Trophoblast cell (in vitro differentiated cells and primary cell): ENCODE data around the gene OR8A1.

Source experiments
- DNase-seq, 2 donors: peaks; one replicate each; pipeline ENCODE4 v3.0.0-alpha.2; 2016
- H2AFZ ChIP-seq: 2 replicates; pipeline ENCODE4 v1.6.1; 2013; ENCODE audit warnings: low read length, moderate library complexity, mild to moderate bottlenecking; ENCODE audit not compliant: insufficient read depth, poor library complexity
- H2AK5ac ChIP-seq: 2 replicates; pipeline ENCODE4 v1.6.1; 2013; ENCODE audit warnings: mild to moderate bottlenecking, low read length
- H2BK120ac ChIP-seq: 2 replicates; pipeline ENCODE4 v1.6.1; 2013; ENCODE audit warnings: low read length, mild to moderate bottlenecking, moderate library complexity; ENCODE audit not compliant: insufficient read depth, poor library complexity
- H2BK12ac ChIP-seq: 2 replicates; pipeline ENCODE4 v1.6.1; 2013; ENCODE audit warnings: mild to moderate bottlenecking, low read length, moderate library complexity
- H2BK5ac ChIP-seq: 2 replicates; pipeline ENCODE4 v1.6.1; 2013; ENCODE audit warnings: low read length, low read depth, moderate library complexity, mild to moderate bottlenecking; ENCODE audit not compliant: poor library complexity
- H3K14ac ChIP-seq: 2 replicates; pipeline ENCODE4 v1.6.1; 2013; ENCODE audit warnings: mild to moderate bottlenecking, low read length
- H3K18ac ChIP-seq: 2 replicates; pipeline ENCODE4 v1.6.1; 2013; ENCODE audit warnings: mild to moderate bottlenecking, low read length
- H3K23ac ChIP-seq: 2 replicates; pipeline ENCODE4 v1.6.1; 2013; ENCODE audit warnings: low read length
- H3K27ac ChIP-seq: 2 replicates; pipeline ENCODE4 v1.5.1; 2013; ENCODE audit warnings: low read depth, mild to moderate bottlenecking, inconsistent platforms, low read length, moderate library complexity
- H3K27me3 ChIP-seq: 2 replicates; pipeline ENCODE4 v1.6.1; 2013; ENCODE audit warnings: inconsistent platforms, mild to moderate bottlenecking, low read length, moderate library complexity; ENCODE audit not compliant: insufficient read depth
- H3K36me3 ChIP-seq, 2 experiments: 1 replicate in 1 of 2; 2 replicates in 1 of 2; pipeline ENCODE4 v1.6.1; 2013; ENCODE audit warnings: low read length in 2 of 2, mild to moderate bottlenecking in 2 of 2, moderate library complexity in 1 of 2; ENCODE audit not compliant: insufficient read depth in 2 of 2, control insufficient read depth in 1 of 2
- H3K4ac ChIP-seq: 2 replicates; pipeline ENCODE4 v1.6.1; 2013; ENCODE audit warnings: low read depth, mild to moderate bottlenecking, low read length, moderate library complexity
- H3K4me1 ChIP-seq, 2 experiments: 1 replicate in 1 of 2; 2 replicates in 1 of 2; pipeline ENCODE4 v1.6.1; 2013; ENCODE audit warnings: low read length in 2 of 2, mild to moderate bottlenecking in 2 of 2, moderate library complexity in 1 of 2; ENCODE audit not compliant: insufficient read depth in 2 of 2, control insufficient read depth in 1 of 2
- H3K4me2 ChIP-seq: 2 replicates; pipeline ENCODE4 v1.6.1; 2013; ENCODE audit warnings: inconsistent platforms, mild to moderate bottlenecking, low read length, moderate library complexity
- H3K4me3 ChIP-seq: 2 replicates; pipeline ENCODE4 v1.5.1; 2013; ENCODE audit warnings: mild to moderate bottlenecking, low read depth, low read length, inconsistent platforms
- H3K79me1 ChIP-seq: one replicate; pipeline ENCODE4 v1.6.1; 2013; ENCODE audit warnings: low read length
- H3K79me2 ChIP-seq: 2 replicates; pipeline ENCODE4 v1.6.1; 2013; ENCODE audit warnings: low read length, mild to moderate bottlenecking; ENCODE audit not compliant: control insufficient read depth, insufficient read depth, poor library complexity
- H3K9ac ChIP-seq: 2 replicates; pipeline ENCODE4 v1.6.1; 2013; ENCODE audit warnings: mild to moderate bottlenecking, low read length
- H3K9me3 ChIP-seq: 2 replicates; pipeline ENCODE4 v1.6.1; 2013; ENCODE audit warnings: low read depth, mild to moderate bottlenecking, control low read depth, inconsistent platforms, low read length; ENCODE audit not compliant: insufficient read depth
- H4K12ac ChIP-seq: 2 replicates; pipeline ENCODE4 v1.6.1; 2013; ENCODE audit warnings: low read depth, mild to moderate bottlenecking, low read length, moderate library complexity
- H4K8ac ChIP-seq: 2 replicates; pipeline ENCODE4 v1.6.1; 2013; ENCODE audit warnings: low read depth, mild to moderate bottlenecking, low read length, moderate library complexity
- H4K91ac ChIP-seq: one replicate; pipeline ENCODE4 v1.6.1; 2013; ENCODE audit warnings: low read depth, mild to moderate bottlenecking, low read length, moderate library complexity
- WGBS: extraction: QIAGEN DNeasy Blood & Tissue Kit; methylation state at CpG from one replicate; pipeline ENCODE4 v1.1.7; 2013; ENCODE audit warnings: missing lambda C conversion rate; ENCODE audit not compliant: insufficient read length, insufficient coverage; ENCODE audit errors: extremely low coverage; 5-methylcytosine and 5-hydroxymethylcytosine counted together

Gene OR8A1

DNA sequence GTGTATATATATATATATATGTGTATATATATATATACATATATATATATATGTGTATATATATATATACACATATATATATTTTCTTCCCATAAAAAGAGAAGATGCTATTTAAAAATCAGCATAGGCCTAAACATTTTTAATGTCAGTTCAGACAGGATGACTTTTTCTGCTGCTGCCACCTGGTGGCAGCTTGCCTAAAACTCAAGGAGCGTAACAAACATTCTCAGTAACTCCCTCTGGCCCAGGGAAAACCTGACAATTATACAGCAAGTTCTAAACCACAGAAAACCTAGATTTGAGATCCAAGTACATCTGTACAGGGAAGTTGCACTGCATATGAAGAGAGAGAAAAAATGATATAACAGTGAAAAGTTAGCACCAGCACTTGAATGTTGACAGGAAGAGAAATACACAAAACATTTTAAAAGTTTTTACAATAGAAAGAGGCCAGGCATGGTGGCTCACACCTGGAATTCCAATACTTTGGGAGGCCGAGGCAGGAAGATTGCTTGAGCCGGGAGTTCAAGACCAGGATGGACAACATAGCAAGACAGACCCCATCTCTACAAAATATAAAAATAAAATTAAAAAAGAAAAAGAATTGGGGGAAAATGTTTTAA, 16.6 kb downstream of the OR8A1 start:
- no peak overlapping the region for H2BK120ac ChIP-seq
- H2AK5ac ChIP-seq = no peak overlapping the region
- H3K14ac ChIP-seq = no peak overlapping the region
- H3K27me3 ChIP-seq = no peaks in the 10 kb centered on the region
- no peak overlapping the region for H4K8ac ChIP-seq
- no peaks in the 10 kb centered on the region for H3K9me3 ChIP-seq
- H3K27ac ChIP-seq = no peak overlapping the region
- no peak overlapping the region for H4K91ac ChIP-seq
- H3K9ac ChIP-seq = no peak overlapping the region
- no peak overlapping the region for H4K12ac ChIP-seq
- H3K4me3 ChIP-seq = no peak overlapping the region
- H3K18ac ChIP-seq = no peak overlapping the region
- DNase-seq = peak; percentile 62 to 80
- H2AFZ ChIP-seq = no peak overlapping the region
- H2BK5ac ChIP-seq = no peak overlapping the region
- no CpG with 5 or more reads among the region's 3 CpGs for WGBS
- no peak overlapping the region for H2BK12ac ChIP-seq
- no peaks in the 10 kb centered on the region for H3K79me1 ChIP-seq
- H3K4me1 ChIP-seq = no peaks in the 10 kb centered on the region
- no peaks in the 10 kb centered on the region for H3K79me2 ChIP-seq
- H3K23ac ChIP-seq = no peak overlapping the region
- H3K4me2 ChIP-seq = no peak overlapping the region
- no peak overlapping the region for H3K4ac ChIP-seq
- H3K36me3 ChIP-seq = no peaks in the 10 kb centered on the region

DNA sequence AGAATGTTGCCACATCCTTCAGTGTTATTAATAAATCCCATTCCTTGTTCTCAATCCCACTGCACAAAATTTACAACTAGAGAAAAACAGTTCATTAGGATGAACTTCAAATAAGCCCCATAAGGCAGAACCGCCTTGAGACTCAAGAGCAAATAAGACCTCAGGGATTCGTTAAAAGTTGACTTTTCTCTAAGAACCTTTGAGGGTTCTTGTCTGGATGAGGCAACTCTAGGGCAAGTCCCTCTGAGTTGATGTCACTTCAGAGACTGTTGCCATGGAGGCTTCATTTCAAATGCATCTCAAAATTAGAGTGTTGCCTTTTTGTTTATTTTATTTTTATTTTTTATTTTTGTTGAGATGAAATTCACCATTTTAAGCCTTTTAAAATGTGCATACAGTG, 21.6 kb downstream of the OR8A1 start:
- H3K4me1 ChIP-seq = no peaks in the 10 kb centered on the region
- no peak for DNase-seq
- no peak overlapping the region for H4K8ac ChIP-seq
- no peak overlapping the region for H3K9ac ChIP-seq
- H3K79me1 ChIP-seq = no peaks in the 10 kb centered on the region
- H3K4ac ChIP-seq = no peak overlapping the region
- no peak overlapping the region for H2AFZ ChIP-seq
- H3K4me3 ChIP-seq = no peak overlapping the region
- no peak overlapping the region for H4K91ac ChIP-seq
- no CpG with 5 or more reads among the region's 2 CpGs for WGBS
- H3K4me2 ChIP-seq = no peak overlapping the region
- no peaks in the 10 kb centered on the region for H3K36me3 ChIP-seq
- H3K9me3 ChIP-seq = no peaks in the 10 kb centered on the region
- H3K79me2 ChIP-seq = no peaks in the 10 kb centered on the region
- no peak overlapping the region for H3K27ac ChIP-seq
- H3K23ac ChIP-seq = no peak overlapping the region
- no peaks in the 10 kb centered on the region for H3K27me3 ChIP-seq
- H2BK120ac ChIP-seq = no peak overlapping the region
- no peak overlapping the region for H2AK5ac ChIP-seq
- H3K14ac ChIP-seq = no peak overlapping the region
- no peak overlapping the region for H2BK12ac ChIP-seq
- H3K18ac ChIP-seq = no peak overlapping the region
- H4K12ac ChIP-seq = no peak overlapping the region
- H2BK5ac ChIP-seq = no peak overlapping the region

DNA sequence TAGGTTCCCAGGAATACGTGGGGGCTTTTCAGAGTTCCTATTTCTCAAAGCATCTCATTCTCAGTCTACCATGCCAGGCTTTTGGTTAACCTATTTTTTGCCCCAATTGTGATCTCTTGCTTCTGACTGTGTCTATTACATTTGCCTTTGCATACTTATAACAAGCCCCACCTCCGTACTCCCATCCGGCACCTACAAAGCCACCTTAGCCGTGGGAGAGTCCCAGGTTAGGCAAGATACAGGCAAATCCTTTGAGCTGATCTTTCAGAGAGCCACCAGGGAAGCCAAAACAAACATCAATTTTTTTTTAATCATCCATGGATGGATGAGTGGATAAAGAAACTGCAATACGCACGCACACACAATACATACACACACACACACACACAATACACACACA, 22.8 kb downstream of the OR8A1 start:
- Histone ChIP-seq H3K27me3 (no peaks in the 10 kb centered on the region), H3K14ac (no peak overlapping the region), H3K4me3 (no peak overlapping the region), H3K9me3 (no peaks in the 10 kb centered on the region), H3K27ac (no peak overlapping the region), H3K4me2 (no peak overlapping the region), H3K79me1 (no peaks in the 10 kb centered on the region), H3K36me3 (no peaks in the 10 kb centered on the region), H3K23ac (no peak overlapping the region), H4K12ac (no peak overlapping the region), H2BK120ac (no peak overlapping the region), H2BK5ac (no peak overlapping the region), H3K9ac (no peak overlapping the region), H2BK12ac (no peak overlapping the region), H3K18ac (no peak overlapping the region), H2AK5ac (no peak overlapping the region), H4K91ac (no peak overlapping the region), H3K4ac (no peak overlapping the region), H3K4me1 (no peaks in the 10 kb centered on the region), H4K8ac (no peak overlapping the region), H2AFZ (no peak overlapping the region), H3K79me2 (no peaks in the 10 kb centered on the region)
- WGBS = no CpG with 5 or more reads among the region's 6 CpGs
- no peak for DNase-seq

DNA sequence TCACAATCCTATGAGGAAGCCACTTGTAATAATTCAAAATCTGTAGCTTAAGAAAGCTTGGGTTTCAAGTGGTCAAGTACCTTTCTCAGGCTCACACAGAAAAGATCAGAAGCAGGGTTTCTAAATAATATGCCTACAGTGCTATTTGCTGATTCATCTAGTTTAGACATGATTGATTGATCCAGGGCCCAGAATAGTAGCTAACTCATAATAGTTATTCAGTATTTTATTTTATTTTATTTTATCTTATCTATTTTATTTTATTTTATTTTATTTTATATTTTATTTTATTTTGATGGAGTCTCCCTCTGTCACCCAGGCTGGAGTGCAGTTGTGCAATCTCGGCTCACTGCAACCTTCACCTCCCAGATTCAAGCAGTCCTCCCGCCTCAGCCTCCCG, 25.5 kb downstream of the OR8A1 start:
- H4K12ac ChIP-seq = no peak overlapping the region
- no peak overlapping the region for H3K9ac ChIP-seq
- no peak overlapping the region for H3K4ac ChIP-seq
- H3K36me3 ChIP-seq = no peaks in the 10 kb centered on the region
- H3K79me1 ChIP-seq = no peaks in the 10 kb centered on the region
- no peak overlapping the region for H2AK5ac ChIP-seq
- H3K14ac ChIP-seq = no peak overlapping the region
- no peaks in the 10 kb centered on the region for H3K9me3 ChIP-seq
- DNase-seq = no peak
- H3K4me2 ChIP-seq = no peak overlapping the region
- no peak overlapping the region for H3K18ac ChIP-seq
- H3K27me3 ChIP-seq = no peaks in the 10 kb centered on the region
- no peak overlapping the region for H3K23ac ChIP-seq
- H3K4me3 ChIP-seq = no peak overlapping the region
- H3K27ac ChIP-seq = no peak overlapping the region
- H3K79me2 ChIP-seq = no peaks in the 10 kb centered on the region
- no peak overlapping the region for H2BK12ac ChIP-seq
- H4K91ac ChIP-seq = no peak overlapping the region
- WGBS = no CpG with 5 or more reads among the region's 3 CpGs
- no peaks in the 10 kb centered on the region for H3K4me1 ChIP-seq
- H2AFZ ChIP-seq = no peak overlapping the region
- H4K8ac ChIP-seq = no peak overlapping the region
- H2BK5ac ChIP-seq = no peak overlapping the region
- H2BK120ac ChIP-seq = no peak overlapping the region
